ENCODE measurements around the gene NCKAP5. TPM values are rescaled to one million over a fixed set of nuclear protein-coding genes. Genes with fewer than 3 reads are reported as not detected.
"Not testable (repeated sequence)": the region's sequence is repeated elsewhere in the genome, so short reads cannot be mapped to it uniquely, and the experiment has no call there.

NCKAP5 gene
- total RNA-seq, 1 donor, result not detected

DNA sequence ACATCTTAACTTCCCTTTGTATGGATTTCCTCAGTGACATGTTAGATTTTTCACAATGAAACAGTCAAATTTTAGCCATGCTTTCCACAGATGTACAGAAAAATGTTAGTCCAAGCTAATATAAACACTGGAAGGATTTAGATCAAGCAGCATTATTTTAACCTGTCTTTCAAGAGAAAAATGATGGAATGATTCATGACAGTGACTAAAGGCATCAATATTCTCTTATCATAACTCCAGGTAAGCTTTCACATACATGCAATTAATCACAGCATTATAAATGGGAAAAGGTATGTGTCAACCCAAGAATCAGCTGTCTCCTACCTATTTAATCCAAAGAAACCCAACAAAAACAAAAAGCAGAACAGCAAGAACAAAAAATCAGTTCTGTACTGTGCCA, 92.7 kb downstream of the NCKAP5 start:
- no peak for DNase-seq (ENCODE audit: low read depth in 2 of 3, low spot score in 2 of 3)

DNA sequence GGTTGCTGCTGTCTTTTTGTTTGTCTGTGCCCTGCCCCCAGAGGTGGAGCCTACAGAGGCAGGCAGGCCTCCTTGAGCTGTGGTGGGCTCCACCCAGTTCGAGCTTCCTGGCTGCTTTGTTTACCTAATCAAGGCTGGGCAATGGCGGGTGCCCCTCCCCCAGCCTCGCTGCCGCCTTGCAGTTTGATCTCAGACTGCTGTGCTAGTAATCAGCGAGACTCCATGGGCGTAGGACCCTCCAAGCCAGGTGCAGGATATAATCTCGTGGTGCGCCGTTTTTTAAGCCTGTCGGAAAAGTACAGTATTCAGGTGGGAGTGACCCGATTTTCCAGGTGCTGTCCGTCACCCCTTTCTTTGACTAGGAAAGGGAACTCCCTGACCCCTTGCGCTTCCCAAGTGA, 97.8 kb downstream of the NCKAP5 start:
- not testable (repeated sequence) for DNase-seq (ENCODE audit: low read depth in 2 of 3, low spot score in 2 of 3)

DNA sequence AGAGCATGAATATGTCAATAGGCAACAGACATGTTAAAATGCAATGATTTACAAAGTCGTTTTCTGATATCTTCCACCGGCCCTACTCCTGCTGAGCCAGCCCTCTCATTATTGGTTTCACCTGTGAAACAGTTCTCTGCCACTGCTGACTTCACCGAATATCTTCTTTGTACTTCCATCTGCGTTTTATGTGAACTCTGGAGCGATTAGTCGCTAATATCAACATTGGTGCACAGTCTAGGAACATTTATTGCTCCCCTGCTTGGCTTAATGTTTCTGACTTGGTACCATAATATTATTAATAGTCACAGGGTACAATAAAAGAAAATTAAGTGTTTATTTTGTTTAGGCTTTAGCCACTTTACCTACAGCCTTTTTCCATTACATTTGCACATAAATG, 105.5 kb downstream of the NCKAP5 start:
- DNase-seq (ENCODE audit: low read depth in 2 of 3, low spot score in 2 of 3), result no peak

DNA sequence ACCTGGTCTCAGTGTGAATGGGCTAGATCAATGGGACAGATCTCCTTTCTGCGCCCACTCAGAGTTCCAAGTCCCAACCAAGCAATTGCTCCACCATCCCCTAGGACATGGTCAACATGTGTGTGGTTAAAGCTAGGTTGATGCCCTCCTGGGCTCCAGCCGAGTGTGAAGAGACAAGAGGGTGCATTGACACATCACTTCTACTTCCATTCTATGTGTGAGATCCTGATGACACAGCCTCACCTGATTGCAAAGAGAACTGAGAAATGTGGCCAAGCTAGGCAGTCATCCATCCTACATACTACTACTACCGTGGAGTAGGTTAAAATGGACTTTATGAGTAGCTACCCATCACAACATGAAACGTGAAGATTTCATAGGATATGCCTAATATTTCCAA, 106.8 kb downstream of the NCKAP5 start:
- DNase-seq (ENCODE audit: low read depth in 2 of 3, low spot score in 2 of 3), result no peak

DNA sequence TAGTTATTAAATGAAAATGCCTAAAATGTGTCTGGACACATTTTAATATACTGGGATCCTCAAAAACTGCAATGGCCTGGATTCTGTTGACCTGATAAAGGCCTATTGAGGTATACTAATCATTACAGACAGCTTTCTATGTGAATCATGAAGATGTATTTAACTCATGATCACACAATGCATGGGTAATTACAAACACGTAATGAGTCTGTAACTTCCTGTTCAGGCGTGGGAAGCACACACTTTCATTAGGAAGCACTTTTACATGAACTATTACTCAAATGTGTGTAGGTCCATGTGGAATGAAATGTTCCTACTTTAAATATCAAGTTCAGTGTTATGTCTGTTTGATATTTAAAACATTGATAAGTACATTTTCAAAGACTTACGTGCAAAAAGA, 108.7 kb downstream of the NCKAP5 start:
- no peak for DNase-seq (ENCODE audit: low read depth in 2 of 3, low spot score in 2 of 3)

DNA sequence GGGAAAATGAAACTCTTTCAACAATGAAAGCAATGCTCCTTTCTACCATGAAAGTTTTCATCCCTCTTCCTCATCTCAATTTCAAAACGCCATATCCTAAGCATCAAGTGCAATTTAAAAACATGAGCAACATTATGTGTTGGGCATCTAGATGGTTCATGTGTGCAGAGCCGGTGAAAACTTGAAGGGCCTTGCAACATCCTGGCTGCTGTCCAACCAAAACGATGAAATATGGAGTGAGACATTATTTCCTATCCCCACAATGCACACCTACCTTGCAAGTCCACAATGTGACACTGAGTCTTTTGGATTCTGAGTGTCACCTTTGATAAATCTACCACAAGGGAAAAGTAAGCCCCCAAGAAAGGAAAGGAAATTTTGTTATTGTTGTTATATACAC, 110.0 kb downstream of the NCKAP5 start:
- no peak for DNase-seq (ENCODE audit: low read depth in 2 of 3, low spot score in 2 of 3)

DNA sequence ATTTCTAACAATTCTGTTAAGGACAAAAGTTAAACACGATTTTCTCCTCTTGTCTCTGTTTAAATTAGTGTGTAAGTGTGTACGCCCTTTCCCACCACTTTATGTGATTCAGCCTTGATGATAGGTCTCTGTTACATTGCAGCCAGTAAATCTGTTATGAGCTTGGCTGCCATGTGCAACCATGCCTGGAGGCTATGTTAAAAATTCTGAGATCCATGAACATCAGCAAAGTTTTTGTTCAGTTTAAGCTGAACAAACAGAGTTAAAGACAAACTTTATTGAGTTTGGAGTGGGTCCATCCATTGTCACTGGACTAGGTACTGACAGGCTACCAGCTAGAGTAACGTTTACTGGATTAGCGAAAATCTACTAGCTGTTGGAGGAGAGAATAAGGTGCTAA, 110.4 kb downstream of the NCKAP5 start:
- no peak for DNase-seq (ENCODE audit: low read depth in 2 of 3, low spot score in 2 of 3)

DNA sequence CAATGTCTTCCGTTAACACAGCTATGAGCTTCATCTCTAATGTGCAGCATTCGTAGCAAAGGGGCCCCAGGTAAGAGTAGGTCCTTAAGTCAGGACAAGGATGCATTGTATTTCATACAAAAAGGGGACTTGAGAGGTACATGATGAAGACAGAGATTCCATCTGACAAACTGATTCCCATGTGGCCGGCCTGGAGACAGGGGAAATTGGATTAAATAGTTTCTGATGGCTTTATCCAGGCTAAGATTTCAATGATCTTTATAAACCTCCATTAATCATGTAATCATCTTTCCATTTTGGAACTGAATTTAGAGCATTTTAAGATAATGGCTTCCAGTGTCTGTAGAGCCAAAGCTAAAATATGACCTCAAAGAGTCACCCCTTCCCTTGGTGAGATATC, 111.3 kb downstream of the NCKAP5 start:
- DNase-seq (ENCODE audit: low read depth in 2 of 3, low spot score in 2 of 3), result no peak

DNA sequence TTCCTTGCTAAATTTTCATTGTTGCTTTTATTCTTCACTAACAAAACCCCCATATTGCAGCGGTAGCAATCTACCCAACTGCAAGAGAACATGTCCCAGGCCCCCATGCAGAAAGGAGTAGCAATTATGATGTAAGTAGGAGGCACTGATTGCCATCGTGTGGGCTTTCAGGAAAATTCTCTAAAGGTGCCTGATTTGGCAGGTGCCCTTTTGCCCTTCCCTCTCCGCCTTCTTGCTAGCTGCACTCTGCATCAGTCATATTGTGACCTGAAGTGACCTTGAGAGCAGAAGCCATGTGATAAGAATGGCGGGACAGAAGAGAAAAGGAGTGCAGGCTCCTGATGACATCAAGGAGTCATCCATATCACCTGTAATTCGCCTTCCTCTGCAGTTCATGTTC, 112.1 kb downstream of the NCKAP5 start:
- no peak for DNase-seq (ENCODE audit: low read depth in 2 of 3, low spot score in 2 of 3)

DNA sequence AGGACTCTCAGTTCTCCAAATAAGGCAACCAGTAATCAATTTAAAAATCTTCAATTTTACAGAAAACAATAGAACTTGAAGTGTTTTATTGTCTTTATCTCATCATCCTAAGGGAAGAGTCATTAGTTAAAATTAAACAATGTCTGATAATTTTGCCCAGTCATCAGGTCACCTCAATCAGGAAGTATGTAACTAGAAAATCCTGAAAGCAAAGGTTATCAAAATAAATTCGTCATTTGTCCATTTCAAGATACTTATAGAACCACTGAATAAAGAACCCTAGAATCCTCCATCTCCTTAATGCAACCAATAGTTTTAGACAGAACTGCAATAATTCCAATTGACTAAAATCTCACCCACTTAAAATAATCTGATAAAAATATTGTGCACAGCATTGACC, 115.2 kb downstream of the NCKAP5 start:
- DNase-seq (ENCODE audit: low read depth in 2 of 3, low spot score in 2 of 3), result no peak

DNA sequence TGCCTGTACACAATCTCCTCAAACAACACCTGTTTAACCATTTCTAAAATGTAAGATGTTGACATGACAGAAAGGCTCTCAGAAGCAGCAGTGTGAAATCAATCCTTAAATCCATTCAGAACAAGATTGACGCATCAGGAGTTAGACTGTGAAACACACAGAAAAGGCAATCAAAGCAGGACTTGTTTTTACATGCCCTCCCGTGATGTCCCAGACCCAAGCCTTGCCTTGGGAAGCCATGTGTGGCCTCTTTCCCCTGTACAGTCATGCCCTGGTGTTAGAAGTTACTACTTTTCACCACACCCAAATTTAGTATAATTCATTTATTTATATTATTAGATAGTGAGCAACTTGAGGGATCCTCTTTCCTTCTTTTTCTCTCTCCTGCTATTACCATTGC, 115.7 kb downstream of the NCKAP5 start:
- no peak for DNase-seq (ENCODE audit: low read depth in 2 of 3, low spot score in 2 of 3)

DNA sequence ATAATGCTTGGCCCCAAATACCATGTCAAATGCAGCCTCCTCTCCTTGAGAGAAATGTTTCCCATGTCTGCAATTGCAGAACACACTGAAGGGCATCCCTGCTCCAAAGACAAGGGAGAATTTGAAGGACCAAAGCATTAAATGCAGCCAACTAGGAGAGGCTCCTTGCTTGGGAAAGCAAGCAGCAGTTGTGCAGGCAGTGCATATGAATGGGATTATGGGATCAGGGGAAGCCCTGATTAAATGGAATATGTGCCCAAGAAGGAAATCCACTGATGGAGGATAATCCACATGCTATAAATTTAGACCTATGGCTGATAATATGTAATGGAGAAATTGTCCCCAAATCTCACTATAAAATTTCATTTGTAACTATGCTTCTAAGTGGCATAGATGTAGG, 116.1 kb downstream of the NCKAP5 start:
- no peak for DNase-seq (ENCODE audit: low read depth in 2 of 3, low spot score in 2 of 3)

DNA sequence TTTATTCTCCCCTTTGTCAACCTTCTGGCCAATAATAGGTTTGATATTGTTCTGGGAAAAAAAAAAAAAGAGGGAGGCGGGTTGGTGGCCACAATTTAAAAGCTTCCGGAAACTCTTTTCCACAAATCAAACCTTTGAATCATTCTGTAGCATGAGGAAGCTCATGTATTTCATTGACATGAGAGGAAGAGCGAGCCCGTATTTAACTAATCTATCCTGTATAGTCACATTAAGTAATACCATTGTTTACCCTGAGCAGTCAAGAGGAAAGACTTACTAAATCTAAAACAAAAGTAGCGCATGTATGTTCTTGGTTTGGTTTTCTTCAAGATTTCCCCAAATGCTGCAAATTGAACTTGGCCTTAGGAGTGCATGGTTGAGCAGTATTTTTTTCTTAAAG, 120.1 kb downstream of the NCKAP5 start:
- no peak for DNase-seq (ENCODE audit: low read depth in 2 of 3, low spot score in 2 of 3)

DNA sequence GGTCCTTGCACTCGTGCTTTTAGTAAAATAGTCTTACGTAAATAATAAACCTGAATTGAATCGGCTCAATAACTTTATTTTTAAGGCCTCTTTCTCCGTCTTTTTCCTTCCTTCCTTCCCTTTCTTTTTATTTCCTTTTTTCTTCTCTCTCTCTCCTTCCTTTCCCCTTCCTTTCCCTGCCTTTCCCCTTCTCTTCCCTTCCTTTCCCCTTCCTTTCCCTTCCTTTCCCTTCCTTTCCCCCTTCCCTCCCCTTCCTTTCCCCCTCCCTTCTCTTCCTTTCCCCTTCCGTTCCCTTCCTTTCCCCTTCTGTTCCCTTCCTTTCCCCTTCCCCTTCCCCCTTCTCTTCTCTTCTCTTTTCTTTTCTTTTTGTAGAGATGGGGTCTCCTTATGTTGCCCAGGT, 121.0 kb downstream of the NCKAP5 start:
- DNase-seq (ENCODE audit: low read depth in 2 of 3, low spot score in 2 of 3), result no peak

DNA sequence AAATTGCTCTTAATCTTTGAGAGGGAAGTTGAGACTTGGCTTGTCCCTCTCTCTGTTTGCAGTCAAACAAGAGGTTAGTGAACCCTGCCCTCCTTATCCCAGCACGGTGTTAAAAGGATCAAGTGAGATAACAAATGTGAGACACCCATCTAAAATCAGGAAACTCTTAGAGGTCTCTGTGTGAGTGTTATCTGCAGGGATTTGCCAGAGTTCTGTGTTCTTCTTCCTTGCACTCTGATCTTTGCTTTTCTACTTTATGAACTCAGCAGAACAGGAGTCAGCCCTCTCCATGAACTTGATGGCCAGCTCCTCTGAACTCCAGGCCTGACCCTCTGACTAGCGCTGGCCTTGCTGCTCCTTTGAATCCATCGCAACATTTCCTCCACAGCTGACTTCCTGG, 123.8 kb downstream of the NCKAP5 start:
- DNase-seq (ENCODE audit: low read depth in 2 of 3, low spot score in 2 of 3), result no peak

DNA sequence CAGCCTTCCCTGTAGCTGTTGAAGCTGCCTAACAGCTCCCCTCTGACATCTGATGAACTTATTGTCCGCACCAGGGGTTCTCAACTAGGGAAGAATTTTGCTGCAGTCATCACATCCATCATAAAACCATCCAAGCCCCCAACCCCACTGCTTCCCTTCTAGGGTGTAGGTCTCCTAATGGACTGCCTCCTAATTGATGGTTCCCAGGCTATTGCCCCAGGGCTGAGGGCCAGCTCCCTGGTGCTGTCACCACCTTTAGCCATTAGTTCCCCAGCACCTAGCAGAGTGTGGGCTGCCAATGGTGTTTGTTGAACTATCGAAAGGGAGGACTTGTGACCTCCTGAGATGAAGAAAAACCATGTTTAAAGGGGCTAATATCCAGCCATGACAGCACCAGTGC, 125.9 kb downstream of the NCKAP5 start:
- no peak for DNase-seq (ENCODE audit: low read depth in 2 of 3, low spot score in 2 of 3)

DNA sequence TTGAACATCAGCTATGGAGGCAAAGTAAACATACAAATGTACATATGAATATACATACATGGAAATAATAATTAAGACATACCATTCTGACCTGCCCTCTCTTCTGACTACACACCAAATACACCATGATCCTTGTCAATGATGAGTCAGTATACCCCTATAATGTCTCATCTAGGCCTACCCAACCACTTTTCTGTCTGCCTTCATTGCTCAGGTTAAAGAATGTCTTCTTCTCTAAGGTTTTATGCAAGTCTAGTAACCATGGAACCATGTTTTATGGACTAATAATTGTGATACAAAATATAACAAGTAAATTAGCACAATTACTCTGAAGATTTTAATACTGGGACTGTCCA, 128.7 kb downstream of the NCKAP5 start:
- no peak for DNase-seq (ENCODE audit: low read depth in 2 of 3, low spot score in 2 of 3)

DNA sequence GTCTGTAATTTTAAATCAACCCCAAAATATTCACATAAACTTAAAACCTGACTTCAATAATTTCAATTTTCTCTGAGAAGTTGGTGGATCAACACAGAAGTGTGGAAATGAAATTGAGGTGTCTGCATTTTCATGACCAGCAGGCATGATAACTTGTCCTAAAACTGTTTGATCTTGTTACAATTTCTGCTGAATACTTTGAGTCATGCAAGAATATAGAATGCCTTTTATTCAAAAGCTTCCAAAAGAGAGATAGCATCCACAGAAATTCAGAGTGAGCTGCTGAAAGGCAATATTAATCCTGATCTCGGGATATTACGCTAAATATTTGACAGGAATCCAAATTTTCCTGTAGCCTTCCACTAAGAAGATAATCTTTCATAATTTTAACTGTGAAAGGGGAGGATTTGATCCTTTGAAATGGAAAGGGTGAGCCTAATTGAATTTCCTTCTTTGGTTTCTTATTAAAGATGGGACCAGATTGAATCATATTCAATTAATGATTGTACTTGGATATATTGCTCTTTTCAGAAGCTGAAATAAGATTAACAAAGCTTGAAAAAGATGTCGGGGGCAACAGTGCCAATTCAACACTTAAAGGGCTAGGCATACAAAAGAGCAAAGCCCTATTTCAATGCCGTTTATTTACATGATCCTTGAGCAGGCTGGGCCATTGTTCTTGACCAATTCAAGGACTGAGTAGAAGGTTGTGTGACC, 129.3 kb downstream of the NCKAP5 start:
- no peak for DNase-seq (ENCODE audit: low read depth in 2 of 3, low spot score in 2 of 3)

DNA sequence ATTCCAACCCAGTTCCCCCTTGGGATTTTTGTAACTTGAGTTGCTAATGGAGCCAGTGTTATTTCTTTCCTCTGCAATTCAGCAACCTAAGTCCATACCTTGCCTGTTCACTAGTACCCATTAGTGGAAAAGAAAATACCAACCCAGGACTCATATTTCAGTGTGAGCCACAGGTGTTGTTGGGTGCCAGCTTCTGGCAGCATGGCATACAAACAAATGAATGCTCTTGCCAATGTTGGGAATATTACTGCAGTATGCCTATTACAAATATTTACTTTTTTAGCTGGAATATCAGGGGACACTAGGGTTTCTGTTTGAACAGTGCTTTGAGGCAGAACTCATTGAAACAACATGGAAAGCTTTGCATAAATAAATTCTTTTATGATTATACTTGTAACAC, 130.2 kb downstream of the NCKAP5 start:
- DNase-seq (ENCODE audit: low read depth in 2 of 3, low spot score in 2 of 3), result no peak

DNA sequence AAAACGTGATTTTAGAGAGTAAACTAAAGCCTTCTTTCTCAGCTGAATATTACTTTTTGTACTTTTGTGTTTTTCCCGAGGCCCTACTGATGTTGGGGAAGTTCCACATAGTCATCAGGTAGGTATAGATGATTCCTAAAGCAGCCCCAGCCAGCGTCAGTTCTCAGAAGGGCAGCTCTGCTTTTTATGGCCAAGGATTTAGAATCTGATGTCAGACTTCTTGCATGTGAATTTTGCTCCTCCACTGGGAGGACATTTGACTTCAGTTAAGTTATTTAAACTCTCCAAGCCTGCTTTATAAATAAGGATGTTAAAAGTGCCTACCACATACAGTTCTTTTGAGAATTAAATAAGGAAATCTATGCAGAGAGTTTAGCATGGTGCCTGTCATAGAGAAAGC, 130.8 kb downstream of the NCKAP5 start:
- no peak for DNase-seq (ENCODE audit: low read depth in 2 of 3, low spot score in 2 of 3)

DNA sequence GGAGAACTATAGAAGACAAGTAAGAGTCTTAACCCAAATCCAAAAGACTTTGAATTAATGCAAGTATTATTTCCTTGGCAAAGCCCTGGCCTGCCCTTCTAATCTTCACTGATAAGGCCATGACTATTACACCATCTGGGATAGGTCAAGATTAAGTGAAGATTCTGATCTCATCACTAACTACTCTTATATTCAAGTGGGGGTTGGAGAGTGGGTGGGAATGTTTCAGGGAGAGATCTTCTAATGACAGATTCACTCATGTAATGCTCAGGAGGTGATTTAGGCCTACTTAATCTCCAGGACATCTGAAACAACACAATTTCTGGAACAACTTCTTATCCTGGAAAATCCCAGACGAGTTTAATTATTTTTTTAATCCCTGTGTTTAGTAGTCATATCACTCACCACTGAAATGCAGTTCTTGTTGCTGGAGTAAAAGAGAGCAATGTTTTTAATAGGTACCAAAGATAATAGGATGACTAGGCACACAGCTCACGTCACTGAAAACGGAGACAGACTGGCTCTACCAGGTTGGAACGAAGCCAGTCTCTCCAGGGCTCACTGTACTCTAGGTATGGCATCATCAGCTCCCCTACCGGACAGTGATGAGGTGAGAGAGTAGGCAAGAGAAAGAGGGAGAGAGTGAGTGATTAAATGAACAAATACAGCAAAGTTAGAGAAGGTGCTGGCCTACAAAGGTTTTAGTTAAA, 133.1 kb downstream of the NCKAP5 start:
- DNase-seq (ENCODE audit: low read depth in 2 of 3, low spot score in 2 of 3), result no peak
